Esophagus muscularis mucosa (tissue), 3 donors: ENCODE measurements around the gene CFAP221.

Experiments used
- CTCF ChIP-seq, 3 experiments: fragments of 200-600 bp in 2 of 3; fragments of 450-650 bp in 1 of 3; sonication (generic) in 2 of 3; IDR thresholded peaks; one replicate each; pipeline ENCODE4 v1.5.1; 2017 to 2019; ENCODE audit warnings: antibody characterized with exemption in 3 of 3, mild to moderate bottlenecking in 2 of 3, moderate library complexity in 1 of 3
- POLR2A ChIP-seq: fragments of 450-650 bp; IDR thresholded peaks from one replicate; pipeline ENCODE4 v1.6.1; 2017; ENCODE audit warnings: antibody characterized with exemption, moderate library complexity, mild to moderate bottlenecking, low read depth
- POLR2AphosphoS5 ChIP-seq, 2 donors: sonication (generic); formaldehyde crosslinking; IDR thresholded peaks; one replicate each; pipeline ENCODE4 v1.6.1; 2017; ENCODE audit warnings: antibody characterized with exemption in 2 of 2

DNA sequence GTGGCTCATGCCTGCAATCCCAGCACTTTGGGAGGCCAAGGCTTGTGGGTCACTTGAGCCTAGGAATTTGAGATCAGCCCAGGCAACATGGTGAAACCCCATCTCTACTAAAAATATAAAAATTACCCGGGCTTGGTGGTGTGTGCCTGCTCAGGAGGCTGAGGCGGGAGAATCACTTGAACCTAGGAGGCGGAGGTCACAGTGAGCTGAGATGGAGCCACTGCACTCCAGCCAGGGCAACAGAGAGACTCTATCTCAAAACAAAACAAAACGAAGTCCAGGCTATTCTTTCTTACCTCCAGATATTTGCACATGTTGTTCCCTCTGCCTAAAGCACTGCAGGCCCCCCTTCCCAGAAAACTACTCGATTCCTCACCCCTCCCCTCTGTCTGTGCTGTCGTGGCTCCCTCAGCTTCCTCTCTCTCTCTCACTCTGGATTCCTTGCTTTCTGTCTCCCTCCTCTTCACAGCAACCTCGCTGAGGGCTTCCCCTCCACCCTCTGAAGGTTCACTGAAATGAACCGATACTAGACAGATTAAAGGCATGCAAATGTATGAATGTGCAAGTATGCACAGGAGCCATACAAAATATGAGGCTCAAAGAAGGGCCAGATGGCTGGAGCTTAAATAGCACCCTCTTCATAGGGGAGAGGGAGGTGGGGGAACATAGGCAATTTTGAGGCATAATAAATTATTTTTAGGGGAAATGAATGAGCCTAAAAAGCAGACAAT lies 153.2 kb downstream of the CFAP221 start:
- TF ChIP-seq POLR2AphosphoS5 (IDR thresholded peaks at IDR 0.05) (no peak), CTCF (IDR thresholded peaks at IDR 0.05) (no peak), POLR2A (no peak)
